GM23248 (cell line): Measurements from ENCODE around the gene CLCF1. TPM values are rescaled to one million over a fixed set of nuclear protein-coding genes. Genes with fewer than 3 reads are reported as not detected.

ENCODE experiments used
- DNase-seq: peaks from one replicate; pipeline ENCODE4 v3.0.0-alpha.2; 2015
- H2AFZ ChIP-seq: fragments of 200-600 bp; sonication (generic); 2 replicates; pipeline ENCODE4 v1.6.1; 2016; ENCODE audit warnings: antibody characterized with exemption
- H3F3A ChIP-seq: fragments of 200-600 bp; sonication (generic); 2 replicates; pipeline ENCODE4 v1.6.1; 2016; ENCODE audit warnings: mild to moderate bottlenecking, antibody characterized with exemption, mixed run types; ENCODE audit not compliant: insufficient read depth
- H3K27ac ChIP-seq: fragments of 200-600 bp; sonication (generic); 2 replicates; pipeline ENCODE4 v1.5.1; 2016; ENCODE audit warnings: mild to moderate bottlenecking
- H3K27me3 ChIP-seq: fragments of 200-600 bp; sonication (generic); replicated peaks from 2 replicates; pipeline ENCODE4 v1.6.1; 2016; ENCODE audit warnings: mild to moderate bottlenecking; ENCODE audit not compliant: insufficient read depth
- H3K36me3 ChIP-seq: fragments of 200-600 bp; sonication (generic); 2 replicates; pipeline ENCODE4 v1.6.1; 2016; ENCODE audit warnings: low read depth, mild to moderate bottlenecking
- H3K4me1 ChIP-seq: fragments of 200-600 bp; sonication (generic); 2 replicates; pipeline ENCODE4 v1.6.1; 2016; ENCODE audit warnings: mild to moderate bottlenecking; ENCODE audit not compliant: insufficient read depth
- H3K4me2 ChIP-seq: fragments of 200-600 bp; sonication (generic); one replicate; pipeline ENCODE4 v1.6.1; 2016; ENCODE audit warnings: mild to moderate bottlenecking; ENCODE audit not compliant: unreplicated experiment
- H3K4me3 ChIP-seq: fragments of 200-600 bp; sonication (generic); 2 replicates; pipeline ENCODE4 v1.5.1; 2016; ENCODE audit warnings: mild to moderate bottlenecking
- H3K79me2 ChIP-seq: fragments of 200-600 bp; sonication (generic); 2 replicates; pipeline ENCODE4 v1.6.1; 2016; ENCODE audit warnings: mild to moderate bottlenecking; ENCODE audit not compliant: insufficient read depth
- H3K9ac ChIP-seq: fragments of 200-600 bp; sonication (generic); 2 replicates; pipeline ENCODE4 v1.6.1; 2016; ENCODE audit warnings: mild to moderate bottlenecking
- H3K9me2 ChIP-seq: fragments of 200-600 bp; sonication (generic); 2 replicates; pipeline ENCODE4 v1.6.1; 2016; ENCODE audit warnings: mixed run types, mild to moderate bottlenecking, moderate library complexity; ENCODE audit not compliant: insufficient read depth
- H3K9me3 ChIP-seq: fragments of 200-600 bp; sonication (generic); one replicate; pipeline ENCODE4 v1.6.1; 2017; ENCODE audit warnings: low read depth
- H4K20me1 ChIP-seq: fragments of 200-600 bp; sonication (generic); 2 replicates; pipeline ENCODE4 v1.6.0; 2016; ENCODE audit not compliant: insufficient read depth
- EZH2 ChIP-seq: fragments of 200-600 bp; sonication (generic); IDR thresholded peaks from 2 replicates; pipeline ENCODE4 v1.6.1; 2018; ENCODE audit warnings: antibody characterized with exemption, mild to moderate bottlenecking; ENCODE audit not compliant: insufficient read depth, poor library complexity, severe bottlenecking
- EZH2phosphoT487 ChIP-seq: fragments of 200-600 bp; sonication (generic); IDR thresholded peaks from 2 replicates; pipeline ENCODE4 v1.6.1; 2018; ENCODE audit warnings: antibody characterized with exemption, moderate library complexity, mild to moderate bottlenecking, low read depth; ENCODE audit not compliant: insufficient read depth
- WGBS, 2 experiments: methylation state at CpG; one replicate each; pipeline ENCODE4 v1.1.6; 2015 to 2017; ENCODE audit warnings: low lambda C conversion rate in 2 of 2, low coverage in 1 of 2; ENCODE audit errors: missing lambda C conversion rate in 2 of 2; 5-methylcytosine and 5-hydroxymethylcytosine counted together
- in situ Hi-C: fragments of 300-500 bp; cut with MboI; formaldehyde crosslinking; loops from 2 replicates; pipeline ENCODE4 v1.15.0; 2020
- polyA plus RNA-seq: library from polyadenylated mRNA; unstranded; fragments of >200 nt; fragmentation: Nextera tagmentation; extraction: Ambion mirVana; gene quantifications from 2 replicates; pipeline ENCODE4 v1.2.1, GENCODE V29; 2016
- total RNA-seq: library from RNA; depleted of rRNA; stranded (reverse); fragments of >200 nt; shearing (Covaris generic); gene quantifications from 2 replicates; pipeline ENCODE4 v1.2.3, GENCODE V29; 2014

Gene CLCF1
- total and polyA plus RNA-seq, 2 experiments from 2014 or later, result 20.0 to 39.1 TPM

GRCh38 chr11:67396259-67396581 is 22.8 kb upstream of the CLCF1 start:
- Histone ChIP-seq H3K4me3 (no peak overlapping the region), H3K27me3 (no peaks in the 10 kb centered on the region), H3F3A (no peaks in the 10 kb centered on the region), H3K27ac (no peak overlapping the region), H3K9me2 (no peaks in the 10 kb centered on the region), H2AFZ (no peak overlapping the region), H3K4me1 (peaks cover 3% of the 10 kb centered on the region), H3K4me2 (no peak overlapping the region), H3K79me2 (peaks cover 33% of the 10 kb centered on the region), H3K36me3 (peaks cover 7% of the 10 kb centered on the region; the same call in 1 of the 2 replicates), H3K9ac (no peak overlapping the region), H4K20me1 (no peaks in the 10 kb centered on the region), H3K9me3 (no peaks in the 10 kb centered on the region)
- in situ Hi-C loops, result no loop called here
- WGBS, 2 experiments, result 79 to 93% methylated on average over 7 of the region's 7 CpGs
- DNase-seq, result no peak
- TF ChIP-seq EZH2, result no peak
- no peak for TF ChIP-seq EZH2phosphoT487

DNA sequence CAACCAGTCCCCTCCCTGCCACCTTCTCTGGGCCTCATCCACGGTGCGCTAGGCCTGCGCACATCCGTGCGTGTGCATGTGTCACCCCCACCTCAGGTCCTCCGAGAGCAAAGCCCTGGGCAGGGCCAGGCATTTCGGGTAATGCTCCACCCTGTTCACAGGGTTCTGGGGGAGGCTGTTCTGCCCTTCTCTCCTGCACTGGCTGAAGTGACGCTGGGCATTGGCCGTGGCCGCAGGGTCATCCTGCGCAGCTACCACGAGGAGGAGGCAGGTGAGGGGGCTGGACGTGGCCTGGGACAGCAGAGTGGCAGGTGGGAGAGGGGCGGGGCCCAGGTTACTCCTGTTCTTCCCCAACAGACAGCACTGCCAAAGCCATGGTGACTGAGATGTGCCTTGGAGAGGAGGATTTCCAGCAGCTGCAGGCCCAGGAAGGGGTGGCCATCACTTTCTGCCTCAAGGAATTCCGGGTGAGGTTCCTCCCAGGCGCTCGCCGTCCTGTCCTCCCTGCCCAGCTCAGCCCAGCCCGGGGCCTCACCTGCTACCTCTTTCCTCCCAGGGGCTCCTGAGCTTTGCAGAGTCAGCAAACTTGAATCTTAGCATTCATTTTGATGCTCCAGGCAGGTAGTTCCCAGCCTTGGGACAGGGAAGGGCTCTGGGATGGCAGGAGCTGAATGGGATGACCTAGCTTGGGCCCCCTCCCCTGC is 22.3 kb upstream of the CLCF1 start:
- no peak overlapping the region for H3K27ac ChIP-seq
- no peak overlapping the region for H3K4me3 ChIP-seq
- no peak overlapping the region for H3K9ac ChIP-seq
- in situ Hi-C loops, result no loop called here
- DNase-seq, result no peak
- no peaks in the 10 kb centered on the region for H3K27me3 ChIP-seq
- peaks cover 7% of the 10 kb centered on the region; the same call in 1 of the 2 replicates for H3K36me3 ChIP-seq
- H3K79me2 ChIP-seq, result peaks cover 33% of the 10 kb centered on the region
- peaks cover 4% of the 10 kb centered on the region for H3K4me1 ChIP-seq
- no peaks in the 10 kb centered on the region for H4K20me1 ChIP-seq
- no peaks in the 10 kb centered on the region for H3K9me3 ChIP-seq
- no peaks in the 10 kb centered on the region for H3K9me2 ChIP-seq
- no peak overlapping the region for H2AFZ ChIP-seq
- H3K4me2 ChIP-seq, result no peak overlapping the region
- H3F3A ChIP-seq, result no peaks in the 10 kb centered on the region
- 87 to 91% methylated on average over 18 to 19 of the region's 19 CpGs for WGBS, 2 experiments
- TF ChIP-seq EZH2phosphoT487, result no peak
- no peak for TF ChIP-seq EZH2

DNA sequence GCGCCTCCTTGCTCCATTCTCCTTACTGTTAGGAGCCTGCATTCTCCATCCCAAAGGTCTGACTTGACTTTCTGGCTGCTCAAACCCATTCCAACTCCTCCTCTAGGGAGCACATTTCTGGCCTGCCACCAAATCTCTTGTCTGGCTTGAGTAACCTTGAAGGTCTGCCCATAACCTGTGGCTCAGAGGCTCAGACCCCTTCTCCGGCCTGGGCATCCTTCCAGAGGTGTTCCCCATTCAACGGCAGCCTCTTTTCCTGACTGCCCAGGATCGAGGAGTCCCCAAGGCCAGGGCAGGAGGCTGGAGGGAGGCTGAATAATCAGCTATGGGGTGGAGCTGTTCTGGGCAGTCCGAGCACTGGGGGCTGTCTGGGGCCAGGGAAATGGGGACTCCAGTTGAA is 20.6 kb upstream of the CLCF1 start:
- TF ChIP-seq EZH2 (no peak), EZH2phosphoT487 (no peak)
- Histone ChIP-seq H3K79me2 (peaks cover 24% of the 10 kb centered on the region), H3K9ac (no peak overlapping the region), H3K9me2 (no peaks in the 10 kb centered on the region), H3K4me2 (no peak overlapping the region), H3K27ac (no peak overlapping the region), H3K9me3 (no peaks in the 10 kb centered on the region), H3F3A (no peaks in the 10 kb centered on the region), H3K27me3 (no peaks in the 10 kb centered on the region), H4K20me1 (no peaks in the 10 kb centered on the region), H3K36me3 (peaks cover 7% of the 10 kb centered on the region; the same call in 1 of the 2 replicates), H2AFZ (no peak overlapping the region), H3K4me3 (no peak overlapping the region), H3K4me1 (peaks cover 4% of the 10 kb centered on the region; the same call in 1 of the 2 replicates)
- no peak for DNase-seq
- 83 to 89% methylated on average over 5 of the region's 5 CpGs for WGBS, 2 experiments
- in situ Hi-C loops, result no loop called here

- Histone ChIP-seq H3K4me1 (peaks cover 4% of the 10 kb centered on the region; the same call in 1 of the 2 replicates), H3K4me2 (no peak overlapping the region), H3K27ac (no peak overlapping the region), H3K36me3 (peaks cover 7% of the 10 kb centered on the region; the same call in 1 of the 2 replicates), H3F3A (no peaks in the 10 kb centered on the region), H3K9me2 (no peaks in the 10 kb centered on the region), H2AFZ (no peak overlapping the region), H3K9ac (no peak overlapping the region), H3K9me3 (no peaks in the 10 kb centered on the region), H3K79me2 (peaks cover 24% of the 10 kb centered on the region), H3K27me3 (no peaks in the 10 kb centered on the region), H4K20me1 (no peaks in the 10 kb centered on the region), H3K4me3 (no peak overlapping the region)
- 92% methylated on average over 18 of the region's 18 CpGs for WGBS, 2 experiments
- no peak for DNase-seq
- in situ Hi-C loops, result no loop called here
- TF ChIP-seq EZH2, result no peak
- TF ChIP-seq EZH2phosphoT487, result no peak
Observed at GRCh38 chr11:67393437-67393836, 20.0 kb upstream of the CLCF1 start.
